ENCODE data around the gene RNF182. TPM values are rescaled to one million over a fixed set of nuclear protein-coding genes. Genes with fewer than 3 reads are reported as not detected.
"Not testable (repeated sequence)": the region's sequence is repeated elsewhere in the genome, so short reads cannot be mapped to it uniquely, and the experiment has no call there.

RNF182 gene, protein sequence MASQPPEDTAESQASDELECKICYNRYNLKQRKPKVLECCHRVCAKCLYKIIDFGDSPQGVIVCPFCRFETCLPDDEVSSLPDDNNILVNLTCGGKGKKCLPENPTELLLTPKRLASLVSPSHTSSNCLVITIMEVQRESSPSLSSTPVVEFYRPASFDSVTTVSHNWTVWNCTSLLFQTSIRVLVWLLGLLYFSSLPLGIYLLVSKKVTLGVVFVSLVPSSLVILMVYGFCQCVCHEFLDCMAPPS
- total RNA-seq, result 0.19 TPM
- long read RNA-seq, partial matches to known transcripts, result 0 of 2 reads
- long read RNA-seq, other reads (novel, unspliced or antisense), result 0 of 2 reads

DNA sequence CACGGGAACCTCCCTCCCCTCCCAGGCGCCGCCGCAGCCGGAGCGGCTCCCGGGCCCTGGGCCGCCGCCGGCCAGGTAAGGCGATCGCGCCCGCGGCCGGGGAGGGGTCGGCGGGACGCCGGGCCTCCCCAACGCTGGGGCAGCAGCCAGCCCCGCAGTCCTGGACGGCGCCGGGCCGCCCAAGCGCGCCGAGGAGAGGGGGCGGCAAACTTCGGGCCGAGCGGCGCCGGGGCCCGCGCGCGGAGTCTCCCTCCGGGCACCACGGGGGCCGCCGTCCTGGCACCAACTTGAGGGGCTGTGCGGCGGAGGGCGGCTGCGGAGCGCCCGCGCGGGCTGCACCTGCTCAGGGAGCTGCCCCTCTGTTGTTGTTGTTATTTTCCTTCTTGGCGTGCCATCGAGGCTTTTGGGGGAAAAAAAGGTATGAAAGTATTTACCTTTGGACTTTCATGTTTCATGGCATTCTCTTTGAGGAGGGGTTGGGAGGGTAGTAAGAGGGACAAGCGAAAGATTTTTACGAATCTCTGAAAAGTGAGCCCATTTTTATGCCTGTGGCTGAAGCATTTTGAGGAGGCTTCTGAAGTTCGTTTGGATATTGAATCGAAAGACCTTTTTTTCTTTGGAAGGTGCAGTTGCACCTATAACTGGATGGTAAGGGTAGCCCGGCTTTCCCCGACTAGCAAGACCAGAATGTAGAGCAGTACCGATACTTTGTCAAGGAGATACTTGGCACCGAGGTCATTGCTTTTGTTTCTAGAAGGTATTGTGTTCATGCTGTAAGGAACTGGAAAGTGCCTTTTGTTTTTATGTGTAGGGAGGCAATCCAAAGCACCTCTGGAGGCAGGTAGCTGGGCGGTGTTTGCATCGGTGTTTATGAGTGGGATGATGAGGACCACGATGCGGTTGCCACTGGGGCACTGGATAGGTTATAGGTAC, at the start of gene RNF182:
TSS of gene RNF182 (plus strand) at position 4 of the 933 bp plus-strand sequence. CDS start 52,168 bp downstream, outside the sequence.
- DNase-seq (ENCODE audit: low spot score), result no peak
- intact Hi-C loops (cut with DNase I), result no loop called here

DNA sequence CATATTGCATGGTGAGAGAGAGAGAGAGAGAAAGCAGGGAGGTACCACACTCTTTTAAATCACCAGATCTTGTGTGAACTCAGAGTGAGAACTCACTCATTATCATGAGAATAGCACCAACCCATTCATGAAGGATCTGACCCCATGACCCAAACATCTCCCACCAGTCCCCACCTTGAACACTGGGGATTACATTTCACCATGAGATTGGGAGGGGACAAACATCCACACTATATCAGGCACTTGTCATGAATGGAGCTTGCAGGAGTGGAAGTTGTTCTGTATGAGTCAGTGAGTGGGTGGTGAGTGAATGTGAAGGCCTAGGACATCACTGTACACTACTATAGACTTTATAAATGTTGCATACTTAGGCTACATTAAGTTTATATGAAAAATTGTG, 47.7 kb upstream of the RNF182 start:
- intact Hi-C loops (cut with DNase I), result no loop called here
- no peak for DNase-seq (ENCODE audit: low spot score)

- DNase-seq (ENCODE audit: low spot score); intact Hi-C loops (cut with DNase I): not testable (repeated sequence)
Measured at GRCh38 chr6:13880061-13880663, 44.6 kb upstream of the RNF182 start.

GRCh38 chr6:13881621-13882165, 43.1 kb upstream of the RNF182 start:
- intact Hi-C loops (cut with DNase I), result no loop called here
- DNase-seq (ENCODE audit: low spot score), result no peak

GRCh38 chr6:13883966-13884365, 40.8 kb upstream of the RNF182 start:
- intact Hi-C loops (cut with DNase I), result no loop called here
- no peak for DNase-seq (ENCODE audit: low spot score)

DNA sequence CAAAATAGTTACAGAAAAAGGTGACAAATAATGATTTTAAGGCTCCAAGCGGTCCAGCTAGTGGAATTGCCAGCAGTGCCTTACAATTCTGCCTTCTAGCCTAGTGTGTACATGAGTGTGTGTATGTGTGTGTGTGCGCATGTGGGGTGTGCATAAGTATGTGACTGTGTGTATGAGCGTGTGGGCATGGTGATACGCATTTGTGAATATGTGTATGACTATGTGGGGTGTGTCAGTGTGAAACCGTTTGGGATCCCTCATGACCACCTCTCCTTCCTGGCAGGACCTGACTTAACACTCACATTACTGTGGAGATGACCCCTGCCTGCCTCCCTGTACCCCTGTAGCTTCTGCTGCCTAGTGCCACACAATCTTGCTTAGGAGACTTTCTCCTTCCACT, 40.4 kb upstream of the RNF182 start:
- intact Hi-C loops (cut with DNase I), result no loop called here
- DNase-seq (ENCODE audit: low spot score), result no peak

GRCh38 chr6:13885601-13886000, 39.2 kb upstream of the RNF182 start:
- intact Hi-C loops (cut with DNase I), result no loop called here

DNA sequence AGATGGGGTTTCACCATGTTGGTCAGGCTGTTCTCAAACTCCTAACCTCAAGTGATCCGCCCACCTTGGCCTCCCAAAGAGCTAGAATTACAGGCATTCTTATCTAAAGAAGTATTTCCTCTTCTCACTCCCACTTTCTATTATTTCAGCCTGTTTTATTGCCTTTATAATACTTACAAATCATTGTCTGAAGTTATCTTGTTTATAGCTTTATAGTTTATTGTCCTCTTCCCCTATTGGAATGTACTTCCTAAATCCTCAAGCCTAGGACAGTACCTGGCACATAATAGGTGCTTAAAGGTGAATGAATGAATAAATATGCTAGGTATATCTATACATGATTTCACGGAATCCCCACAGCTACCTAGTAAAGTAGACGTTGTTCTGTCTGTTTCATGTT, 37.8 kb upstream of the RNF182 start:
- intact Hi-C loops (cut with DNase I), result no loop called here
- no peak for DNase-seq (ENCODE audit: low spot score)

More at GRCh38 chr6:13885601-13886000, 39.2 kb upstream of the RNF182 start:
- no peak for DNase-seq (ENCODE audit: low spot score)

- intact Hi-C loops (cut with DNase I), result no loop called here
- DNase-seq (ENCODE audit: low spot score), result no peak
Measured at GRCh38 chr6:13892017-13892645, 32.6 kb upstream of the RNF182 start.

DNA sequence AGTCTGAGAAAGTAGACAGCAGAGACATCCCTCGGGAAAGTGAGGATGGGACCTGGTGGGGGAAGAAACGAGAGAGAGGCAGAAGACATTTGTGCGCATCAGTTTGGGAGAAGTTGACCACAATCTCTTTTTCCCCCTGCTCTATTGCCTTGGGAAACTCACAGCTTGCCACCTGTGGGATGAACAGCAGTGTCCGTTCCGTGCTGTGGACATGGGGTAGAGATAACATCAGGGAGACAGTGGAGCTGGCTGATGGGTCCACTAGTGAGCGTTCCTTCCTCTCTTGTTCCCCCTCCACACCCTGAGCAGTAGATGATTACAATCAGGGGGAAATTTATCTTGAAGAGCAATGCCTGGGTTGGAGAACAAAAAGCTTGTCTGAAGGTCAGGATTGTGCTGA, 21.8 kb upstream of the RNF182 start:
- intact Hi-C loops (cut with DNase I), result no loop called here
- DNase-seq (ENCODE audit: low spot score), result no peak

- intact Hi-C loops (cut with DNase I), result no loop called here
- DNase-seq (ENCODE audit: low spot score), result no peak
Measured at GRCh38 chr6:13903364-13903763, 21.4 kb upstream of the RNF182 start.

DNA sequence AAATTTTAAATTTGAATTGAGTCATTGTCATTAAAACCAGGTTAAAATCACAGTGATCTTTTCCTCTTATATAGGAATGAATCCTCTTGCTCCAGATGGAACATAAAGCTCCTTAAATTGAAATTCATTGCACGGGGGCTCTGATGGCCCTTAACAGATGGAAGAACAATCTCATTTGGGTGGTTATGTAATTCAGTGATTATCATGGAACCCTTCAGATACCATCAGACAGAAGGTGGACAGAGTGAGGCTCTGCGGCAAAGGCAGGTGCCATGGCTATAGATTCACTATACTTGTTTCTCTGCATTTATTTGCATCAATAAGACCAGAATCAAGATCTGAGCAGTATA, 17.8 kb upstream of the RNF182 start:
- DNase-seq (ENCODE audit: low spot score), result no peak
- intact Hi-C loops (cut with DNase I), result loop anchor here (5.0 kb wide), 1 partner anchor 240 kb away; no protein-coding TSS in a partner anchor

- DNase-seq (ENCODE audit: low spot score), result no peak
- intact Hi-C loops (cut with DNase I), result loop anchor here (2.0 to 5.0 kb wide), 2 partner anchors 159 to 240 kb away; no protein-coding TSS in a partner anchor
Measured at GRCh38 chr6:13907614-13908215, 17.0 kb upstream of the RNF182 start.

DNA sequence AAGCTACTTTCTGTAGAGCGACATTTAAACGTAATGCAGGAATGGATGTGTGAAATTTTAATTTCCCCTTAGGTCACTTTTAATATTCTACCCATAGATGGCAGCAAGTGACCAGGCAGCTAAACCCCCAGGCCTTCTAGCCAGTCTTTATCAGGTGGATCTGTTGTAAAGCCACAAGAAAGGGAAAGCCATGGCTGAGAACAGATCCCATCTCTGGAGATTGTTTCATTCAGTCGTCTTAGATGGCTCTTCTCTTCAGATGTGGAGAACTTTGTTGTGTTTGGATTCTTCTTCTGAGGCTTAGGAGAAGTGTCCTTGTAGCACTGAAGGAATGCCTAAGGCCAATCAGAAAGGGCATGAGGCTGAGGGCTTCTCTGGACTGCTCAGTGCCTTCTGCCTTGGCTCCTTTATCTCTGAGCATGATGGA, 15.8 kb upstream of the RNF182 start:
- DNase-seq (ENCODE audit: low spot score), result no peak
- intact Hi-C loops (cut with DNase I), result loop anchor here (2.0 to 5.0 kb wide), 2 partner anchors 158 to 238 kb away; no protein-coding TSS in a partner anchor

GRCh38 chr6:13910443-13910842, 14.3 kb upstream of the RNF182 start:
- intact Hi-C loops (cut with DNase I), result no loop called here
- DNase-seq (ENCODE audit: low spot score), result no peak

DNA sequence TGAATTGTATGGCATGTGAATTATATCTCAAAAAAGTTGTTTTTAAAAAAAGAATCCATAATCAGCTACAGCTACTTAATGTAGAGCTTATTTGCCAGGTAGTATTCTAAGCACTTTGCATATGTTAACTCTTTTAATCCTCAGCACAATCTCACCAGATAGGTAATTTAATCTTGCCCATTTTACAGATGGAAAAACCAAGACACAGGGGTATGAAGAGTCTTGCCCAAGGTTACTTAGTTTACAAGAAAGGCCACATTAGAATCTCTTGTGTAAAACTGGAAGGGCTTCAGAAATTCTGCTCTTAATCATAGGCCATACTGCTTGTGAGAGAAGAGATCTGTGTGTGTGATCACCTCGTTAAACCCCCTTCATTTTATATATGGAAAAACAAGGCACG, 13.4 kb upstream of the RNF182 start:
- intact Hi-C loops (cut with DNase I), result no loop called here
- DNase-seq (ENCODE audit: low spot score), result no peak

- intact Hi-C loops (cut with DNase I), result no loop called here
- DNase-seq (ENCODE audit: low spot score), result no peak
Measured at GRCh38 chr6:13913226-13914001, 11.3 kb upstream of the RNF182 start.

DNA sequence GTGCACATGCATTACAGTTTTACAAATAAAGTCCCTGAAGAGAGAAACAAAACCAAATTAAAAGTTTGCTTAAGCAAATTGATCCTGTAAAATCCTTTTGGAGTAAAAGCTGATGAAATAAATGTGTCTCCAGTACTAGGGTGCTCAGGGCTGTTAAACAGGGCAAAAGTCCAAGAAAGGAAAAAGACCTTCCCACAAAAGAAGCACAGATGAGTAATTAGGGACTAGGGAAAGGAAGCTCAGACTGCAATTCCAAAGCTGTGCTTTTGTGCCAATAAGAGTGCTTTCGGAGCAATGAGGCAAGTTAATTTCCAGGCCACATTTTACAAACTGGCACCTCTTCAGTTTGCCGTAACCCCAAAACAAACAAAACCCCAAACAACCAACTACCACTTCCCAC, 10.4 kb upstream of the RNF182 start:
- intact Hi-C loops (cut with DNase I), result no loop called here

More for the DNA sequence above, 10.4 kb upstream of the RNF182 start:
- DNase-seq (ENCODE audit: low spot score), result no peak
